Measurements from ENCODE around the gene HHATL. TPM values are rescaled to one million over a fixed set of nuclear protein-coding genes. Genes with fewer than 3 reads are reported as not detected.

Gene HHATL
- total RNA-seq, 3 donors from 2014 or later (not counting 1 experiment from before 2014, with no cell fraction given): not detected

DNA sequence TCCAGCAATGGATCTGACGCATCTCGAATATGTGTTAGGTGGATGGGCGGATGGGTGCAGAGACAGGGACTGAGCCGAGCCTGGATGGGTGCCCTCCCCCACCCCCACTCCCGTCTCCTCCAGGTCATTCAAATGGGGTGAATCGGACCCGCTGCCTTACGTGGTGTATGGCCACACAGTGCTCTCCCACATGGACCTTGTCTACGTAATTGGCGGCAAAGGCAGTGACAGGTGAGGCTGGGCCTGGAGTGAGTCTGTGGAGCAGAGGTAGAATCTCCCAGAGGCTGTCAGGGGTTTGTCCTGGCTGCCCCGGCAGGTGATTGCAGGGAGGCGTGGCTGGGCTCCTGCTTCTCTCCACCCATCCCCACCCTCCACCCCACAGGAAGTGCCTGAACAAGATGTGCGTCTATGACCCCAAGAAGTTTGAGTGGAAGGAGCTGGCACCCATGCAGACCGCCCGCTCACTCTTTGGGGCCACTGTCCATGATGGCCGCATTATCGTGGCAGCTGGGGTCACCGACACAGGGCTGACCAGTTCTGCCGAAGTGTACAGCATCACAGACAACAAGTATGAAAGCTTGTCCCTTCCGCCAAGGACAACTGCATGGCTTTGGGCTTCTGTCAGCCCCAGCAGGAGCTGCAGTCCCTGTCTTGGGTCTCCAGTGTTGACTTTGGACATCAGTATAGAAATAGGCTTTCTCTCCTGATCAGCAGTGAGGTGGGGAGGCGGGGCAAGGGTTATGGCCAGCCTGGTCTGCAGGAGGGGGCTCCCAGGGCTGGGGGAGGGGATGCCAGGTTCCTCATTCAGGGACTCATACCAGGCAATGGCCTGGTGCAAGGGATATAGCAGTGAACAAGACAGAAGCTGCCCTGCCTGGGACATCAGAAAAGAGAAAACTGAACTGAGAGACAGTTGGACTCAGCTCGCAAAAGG lies 13.8 kb downstream of the HHATL start:
- TF ChIP-seq, protein P1, sequence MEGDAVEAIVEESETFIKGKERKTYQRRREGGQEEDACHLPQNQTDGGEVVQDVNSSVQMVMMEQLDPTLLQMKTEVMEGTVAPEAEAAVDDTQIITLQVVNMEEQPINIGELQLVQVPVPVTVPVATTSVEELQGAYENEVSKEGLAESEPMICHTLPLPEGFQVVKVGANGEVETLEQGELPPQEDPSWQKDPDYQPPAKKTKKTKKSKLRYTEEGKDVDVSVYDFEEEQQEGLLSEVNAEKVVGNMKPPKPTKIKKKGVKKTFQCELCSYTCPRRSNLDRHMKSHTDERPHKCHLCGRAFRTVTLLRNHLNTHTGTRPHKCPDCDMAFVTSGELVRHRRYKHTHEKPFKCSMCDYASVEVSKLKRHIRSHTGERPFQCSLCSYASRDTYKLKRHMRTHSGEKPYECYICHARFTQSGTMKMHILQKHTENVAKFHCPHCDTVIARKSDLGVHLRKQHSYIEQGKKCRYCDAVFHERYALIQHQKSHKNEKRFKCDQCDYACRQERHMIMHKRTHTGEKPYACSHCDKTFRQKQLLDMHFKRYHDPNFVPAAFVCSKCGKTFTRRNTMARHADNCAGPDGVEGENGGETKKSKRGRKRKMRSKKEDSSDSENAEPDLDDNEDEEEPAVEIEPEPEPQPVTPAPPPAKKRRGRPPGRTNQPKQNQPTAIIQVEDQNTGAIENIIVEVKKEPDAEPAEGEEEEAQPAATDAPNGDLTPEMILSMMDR (IDR thresholded peaks at IDR 0.05): no peak
- H3K36me3 Mint-ChIP-seq: no peaks in the 10 kb centered on the region
- Histone ChIP-seq H3K4me3 (ENCODE audit: low read length) (no peak overlapping the region), H3K27ac (ENCODE audit: low read length) (no peak overlapping the region), H3K27me3 (ENCODE audit: control insufficient read depth, insufficient read depth, low read length) (no peaks in the 10 kb centered on the region), H3K9me3 (ENCODE audit: control insufficient read depth, insufficient read depth, low read length) (no peaks in the 10 kb centered on the region), H3K36me3 (ENCODE audit: control insufficient read depth, insufficient read depth, low read length) (no peaks in the 10 kb centered on the region), H3K4me1 (ENCODE audit: control insufficient read depth, insufficient read depth, low read length) (no peaks in the 10 kb centered on the region)
- 87% methylated on average over 22 of the region's 22 CpGs for WGBS (ENCODE audit: insufficient coverage)
- ATAC-seq (no peak), DNase-seq (no peak)
- H3K4me1 Mint-ChIP-seq: peaks cover 0 to 5% of the 10 kb centered on the region in 2 donors
- H3K27ac Mint-ChIP-seq: no peak overlapping the region
- peaks cover 0 to 8% of the 10 kb centered on the region in 2 donors for H3K27me3 Mint-ChIP-seq (ENCODE audit: low read depth in 2 of 2)
- no peak overlapping the region for H3K4me3 Mint-ChIP-seq
- H3K9me3 Mint-ChIP-seq: no peaks in the 10 kb centered on the region
- intact Hi-C loops (cut with micrococcal nuclease): no loop called here

DNA sequence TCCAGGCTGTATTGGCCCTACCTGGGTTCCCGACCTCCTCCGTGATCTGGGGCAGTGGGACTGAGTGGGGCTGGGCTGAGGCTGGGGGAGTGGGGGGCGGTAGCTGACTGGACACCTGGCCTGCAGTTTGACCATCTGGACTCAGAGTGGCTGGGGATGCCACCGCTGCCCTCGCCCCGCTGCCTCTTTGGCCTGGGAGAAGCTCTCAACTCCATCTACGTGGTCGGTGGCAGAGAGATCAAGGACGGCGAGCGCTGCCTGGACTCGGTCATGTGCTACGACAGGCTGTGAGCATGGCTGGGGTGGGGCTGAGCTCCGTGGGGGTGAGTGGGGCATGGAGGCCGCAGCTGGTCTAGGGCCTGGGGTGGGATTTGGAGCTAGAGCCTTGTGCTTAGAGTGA lies 14.6 kb downstream of the HHATL start:
- no peaks in the 10 kb centered on the region for H3K27me3 ChIP-seq (ENCODE audit: control insufficient read depth, insufficient read depth, low read length)
- no peaks in the 10 kb centered on the region for H3K9me3 ChIP-seq (ENCODE audit: control insufficient read depth, insufficient read depth, low read length)
- no peaks in the 10 kb centered on the region for H3K9me3 Mint-ChIP-seq
- TF ChIP-seq, protein P1 (IDR thresholded peaks at IDR 0.05): no peak
- H3K36me3 ChIP-seq (ENCODE audit: control insufficient read depth, insufficient read depth, low read length): no peaks in the 10 kb centered on the region
- H3K4me3 Mint-ChIP-seq: no peak overlapping the region
- 91% methylated on average over 15 of the region's 15 CpGs for WGBS (ENCODE audit: insufficient coverage)
- no peak overlapping the region for H3K4me3 ChIP-seq (ENCODE audit: low read length)
- no peak overlapping the region for H3K27ac Mint-ChIP-seq
- H3K36me3 Mint-ChIP-seq: no peaks in the 10 kb centered on the region
- H3K4me1 ChIP-seq (ENCODE audit: control insufficient read depth, insufficient read depth, low read length): no peaks in the 10 kb centered on the region
- DNase-seq (no peak), ATAC-seq (no peak)
- no peak overlapping the region for H3K27ac ChIP-seq (ENCODE audit: low read length)
- intact Hi-C loops (cut with micrococcal nuclease): no loop called here
- peaks cover 0 to 5% of the 10 kb centered on the region in 2 donors for H3K4me1 Mint-ChIP-seq
- peaks cover 4 to 8% of the 10 kb centered on the region in 2 donors for H3K27me3 Mint-ChIP-seq (ENCODE audit: low read depth in 2 of 2)

DNA sequence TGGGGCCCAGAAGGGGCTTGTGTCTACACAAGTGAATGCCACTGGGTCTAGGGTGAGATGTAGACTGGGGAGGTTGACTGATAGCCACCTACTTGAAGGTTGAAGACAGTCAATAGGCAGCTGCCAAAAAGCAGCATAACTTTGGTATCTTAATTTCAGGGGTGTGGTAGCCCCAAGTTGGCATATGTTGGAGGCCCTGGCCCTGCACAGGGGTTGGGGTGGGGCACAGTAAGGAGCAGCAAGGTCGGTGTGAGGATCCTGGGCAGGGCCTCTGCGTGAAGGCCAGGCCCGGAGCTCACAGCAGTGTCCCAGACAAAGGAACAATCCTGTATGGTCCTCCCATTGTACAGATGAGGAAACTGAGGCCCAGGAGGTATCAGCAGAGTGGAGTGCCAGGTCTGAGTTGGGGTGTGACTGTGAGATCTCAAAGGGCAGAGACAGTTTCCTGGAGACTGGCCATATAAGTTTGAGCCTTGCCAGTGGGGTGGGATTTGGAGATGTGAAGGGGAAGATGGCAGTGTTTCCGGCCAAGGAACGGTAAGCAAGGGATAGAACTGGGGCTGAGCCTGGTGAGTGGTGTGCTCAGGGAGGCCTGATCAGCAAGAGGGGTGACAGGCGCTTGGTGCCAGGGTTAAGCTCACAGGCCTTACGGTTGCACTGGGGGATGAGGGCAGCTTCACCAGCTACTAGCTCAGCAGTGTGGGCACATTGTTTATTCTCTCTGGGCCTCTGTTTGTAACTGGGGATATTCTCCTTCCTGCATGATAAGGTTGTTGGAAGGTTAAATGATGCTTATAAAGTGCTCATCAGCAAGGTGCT lies 15.6 kb downstream of the HHATL start:
- H3K27me3 Mint-ChIP-seq (ENCODE audit: low read depth in 2 of 2): peaks cover 7 to 12% of the 10 kb centered on the region in 2 donors

More for the DNA sequence above, 15.6 kb downstream of the HHATL start:
- Histone ChIP-seq H3K36me3 (ENCODE audit: control insufficient read depth, insufficient read depth, low read length) (no peaks in the 10 kb centered on the region), H3K9me3 (ENCODE audit: control insufficient read depth, insufficient read depth, low read length) (no peaks in the 10 kb centered on the region), H3K4me1 (ENCODE audit: control insufficient read depth, insufficient read depth, low read length) (no peaks in the 10 kb centered on the region), H3K27me3 (ENCODE audit: control insufficient read depth, insufficient read depth, low read length) (no peaks in the 10 kb centered on the region), H3K27ac (ENCODE audit: low read length) (no peak overlapping the region), H3K4me3 (ENCODE audit: low read length) (no peak overlapping the region)
- Mint-ChIP-seq H3K36me3 (no peaks in the 10 kb centered on the region), H3K4me3 (no peak overlapping the region), H3K4me1 (peaks cover 0 to 5% of the 10 kb centered on the region in 2 donors), H3K9me3 (no peaks in the 10 kb centered on the region), H3K27ac (no peak overlapping the region)
- WGBS (ENCODE audit: insufficient coverage): 95% methylated on average over 7 of the region's 7 CpGs
- DNase-seq: no peak
- ATAC-seq: no peak
- TF ChIP-seq, protein P1 (IDR thresholded peaks at IDR 0.05): no peak
- intact Hi-C loops (cut with micrococcal nuclease): no loop called here
